ENCODE data around the gene SLC27A6.
"Not testable (repeated sequence)": the region's sequence is repeated elsewhere in the genome, so short reads cannot be mapped to it uniquely, and the experiment has no call there.

The SLC27A6 gene, protein sequence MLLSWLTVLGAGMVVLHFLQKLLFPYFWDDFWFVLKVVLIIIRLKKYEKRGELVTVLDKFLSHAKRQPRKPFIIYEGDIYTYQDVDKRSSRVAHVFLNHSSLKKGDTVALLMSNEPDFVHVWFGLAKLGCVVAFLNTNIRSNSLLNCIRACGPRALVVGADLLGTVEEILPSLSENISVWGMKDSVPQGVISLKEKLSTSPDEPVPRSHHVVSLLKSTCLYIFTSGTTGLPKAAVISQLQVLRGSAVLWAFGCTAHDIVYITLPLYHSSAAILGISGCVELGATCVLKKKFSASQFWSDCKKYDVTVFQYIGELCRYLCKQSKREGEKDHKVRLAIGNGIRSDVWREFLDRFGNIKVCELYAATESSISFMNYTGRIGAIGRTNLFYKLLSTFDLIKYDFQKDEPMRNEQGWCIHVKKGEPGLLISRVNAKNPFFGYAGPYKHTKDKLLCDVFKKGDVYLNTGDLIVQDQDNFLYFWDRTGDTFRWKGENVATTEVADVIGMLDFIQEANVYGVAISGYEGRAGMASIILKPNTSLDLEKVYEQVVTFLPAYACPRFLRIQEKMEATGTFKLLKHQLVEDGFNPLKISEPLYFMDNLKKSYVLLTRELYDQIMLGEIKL

DNA sequence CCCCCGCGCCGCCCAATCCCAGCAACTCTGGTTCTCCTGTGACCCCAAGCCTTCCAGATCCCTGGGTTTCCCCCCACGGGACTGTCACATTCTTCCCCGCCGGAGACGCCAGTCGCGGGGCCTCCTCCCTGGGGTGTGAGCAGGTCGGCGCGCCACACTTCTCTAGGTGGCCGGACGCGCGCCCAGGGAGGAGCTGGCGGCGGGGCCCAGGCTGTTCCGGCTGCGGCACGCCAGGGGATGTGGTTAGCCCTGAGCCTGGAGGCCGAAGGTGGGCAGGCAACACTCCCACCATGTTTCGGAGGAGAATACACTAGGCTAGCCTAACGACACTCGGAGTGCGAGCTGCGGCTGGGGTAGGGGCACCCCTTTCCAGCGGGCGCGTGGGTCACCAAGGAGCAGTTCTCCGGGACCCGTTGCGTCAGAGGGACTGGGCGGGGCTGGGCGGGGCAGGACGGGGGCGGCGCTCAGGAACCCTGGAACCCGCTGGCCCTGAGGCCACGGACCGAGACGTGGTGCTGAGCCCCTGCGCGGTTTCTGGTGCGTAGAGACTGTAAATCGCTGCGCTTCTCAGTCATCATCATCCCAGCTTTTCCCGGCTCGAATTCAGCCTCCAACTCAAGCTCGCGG is at the start of gene SLC27A6:
SLC27A6 (plus strand) TSS at position 478 of the 627 bp plus-strand sequence. CDS start 650 bp downstream, outside the sequence.
- no peak for DNase-seq (ENCODE audit: low read depth)

DNA sequence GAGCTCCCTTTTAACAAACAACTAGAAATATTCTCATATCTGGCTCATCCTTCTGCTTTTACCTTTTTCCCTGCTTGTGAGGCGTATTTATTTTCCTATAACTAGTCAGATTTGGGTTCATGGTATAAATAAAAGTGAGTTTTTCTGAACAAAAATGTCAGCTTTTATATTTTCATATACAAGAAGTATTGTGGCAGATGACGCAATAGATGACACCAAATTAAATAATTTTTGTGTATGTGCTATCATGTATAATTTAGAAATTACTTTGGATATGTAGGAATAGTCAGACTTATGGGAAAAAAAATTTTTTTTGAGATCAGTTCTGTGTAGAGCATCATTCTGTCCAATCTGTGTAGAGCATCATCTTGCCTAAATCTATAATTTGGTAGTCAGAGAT is 45.7 kb upstream of the SLC27A6 start:
- DNase-seq (ENCODE audit: low read depth): no peak

DNA sequence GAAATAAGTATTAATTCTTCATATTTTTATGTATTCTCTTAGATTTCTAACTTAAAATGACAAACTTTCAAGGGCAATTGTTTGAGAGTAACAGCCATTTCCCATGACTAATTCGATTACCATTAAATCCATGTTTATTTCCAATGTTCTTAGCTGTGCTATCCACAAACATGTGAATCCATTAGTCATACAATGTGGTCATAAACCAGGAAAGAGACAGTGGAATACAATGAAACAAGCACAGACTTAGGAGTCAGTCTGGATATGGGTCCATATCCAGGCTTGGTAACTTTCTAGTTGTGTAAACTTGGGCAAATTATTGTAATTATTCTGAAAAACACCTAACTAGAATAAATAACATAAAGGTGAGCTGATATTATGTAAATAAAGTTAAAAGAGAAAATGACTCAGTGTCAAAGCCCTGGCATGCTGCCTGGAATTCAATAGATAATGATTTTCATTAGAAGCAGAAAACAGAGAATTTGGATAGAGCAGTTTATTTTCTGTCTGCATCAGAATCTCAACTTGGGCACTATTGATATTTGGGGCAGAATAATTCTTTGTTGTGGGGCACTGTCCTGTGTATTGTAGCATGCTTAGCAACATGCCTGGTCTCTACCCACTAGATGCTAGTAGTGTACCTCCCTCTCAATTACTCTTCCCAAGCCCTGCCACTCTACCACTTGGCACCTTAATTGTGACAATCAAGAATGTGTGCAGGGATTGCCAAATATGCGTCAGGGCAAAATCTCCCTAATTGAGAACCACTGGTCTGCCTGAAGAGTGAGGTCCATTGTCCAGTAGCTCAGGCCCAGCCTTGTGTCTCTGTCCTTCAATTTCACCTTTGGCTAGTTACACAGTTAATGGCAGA is 44.7 kb upstream of the SLC27A6 start:
- DNase-seq (ENCODE audit: low read depth): peak; percentile 73

DNA sequence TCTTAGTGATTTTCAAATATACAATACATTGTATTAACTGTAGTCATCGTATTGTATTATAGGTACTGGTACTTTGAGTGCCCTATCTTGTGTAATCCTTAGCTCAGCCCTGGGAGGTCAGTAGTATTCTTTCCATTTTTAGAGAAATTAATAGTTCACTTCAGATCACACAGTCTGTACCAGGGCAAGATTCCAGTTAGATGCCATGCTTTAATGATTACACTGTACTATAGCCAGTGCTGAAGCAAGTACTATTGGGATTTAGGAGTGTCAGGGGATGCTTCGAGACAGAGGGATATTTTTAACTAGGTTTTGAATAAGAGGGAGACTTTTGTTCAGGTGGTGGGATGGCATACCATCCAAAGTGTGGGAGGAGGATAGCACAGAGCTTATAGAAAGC is 41.0 kb upstream of the SLC27A6 start:
- no peak for DNase-seq (ENCODE audit: low read depth)

DNA sequence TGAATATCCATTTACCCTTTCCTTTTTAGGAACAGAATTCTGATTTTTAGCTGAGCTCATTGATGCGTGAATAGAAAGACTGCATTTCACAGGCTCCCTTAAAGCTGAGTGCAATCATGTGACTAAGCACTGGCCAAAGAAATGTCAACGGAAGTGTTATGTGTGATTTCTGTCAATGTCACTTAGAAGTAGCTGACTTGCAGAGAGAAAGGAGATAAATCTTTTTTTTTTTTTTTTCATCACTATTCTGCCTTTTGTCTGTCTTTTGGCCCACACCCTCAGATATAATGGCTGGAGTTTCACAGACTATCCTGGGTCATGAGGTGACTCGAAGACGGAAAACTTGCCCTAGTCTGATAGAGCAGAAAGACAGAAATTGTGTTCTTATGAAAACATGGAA is 39.3 kb upstream of the SLC27A6 start:
- DNase-seq (ENCODE audit: low read depth): no peak

DNA sequence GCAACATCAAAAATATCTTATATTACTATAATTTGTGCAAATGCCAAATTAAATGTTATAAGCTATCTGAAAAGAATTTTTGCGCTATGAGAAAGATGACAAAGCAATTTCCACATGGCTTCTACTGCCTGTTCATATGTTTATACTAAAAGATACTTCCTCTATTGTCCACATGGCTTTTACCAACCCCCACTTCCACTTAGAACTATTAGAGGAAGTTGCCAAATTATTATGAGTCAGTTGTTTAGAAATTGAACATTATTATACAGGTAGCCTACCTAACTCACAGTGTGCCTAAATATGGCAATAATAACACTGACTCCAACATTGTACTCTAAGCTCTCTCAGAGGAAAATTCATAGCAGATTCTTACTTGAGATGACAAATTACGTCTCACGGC is 37.6 kb upstream of the SLC27A6 start:
- no peak for DNase-seq (ENCODE audit: low read depth)

DNA sequence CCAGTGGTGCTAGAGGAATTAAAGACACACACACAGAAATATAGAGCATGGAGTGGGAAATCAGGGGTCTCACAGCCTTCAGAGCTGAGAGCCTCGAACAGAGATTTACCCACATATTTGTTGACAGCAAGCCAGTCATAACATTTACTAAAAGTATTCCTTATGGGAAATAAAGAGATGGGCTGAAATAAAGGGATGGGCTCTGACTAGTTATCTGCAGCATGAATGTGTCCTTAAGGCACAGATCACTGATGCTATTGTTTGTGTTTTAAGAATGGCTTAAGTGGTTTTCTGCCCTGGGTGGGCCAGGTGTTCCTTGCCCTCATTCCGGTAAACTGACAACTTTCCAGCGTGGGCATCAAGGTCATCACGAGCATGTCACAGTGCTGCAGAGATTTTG is 33.1 kb upstream of the SLC27A6 start:
- not testable (repeated sequence) for DNase-seq (ENCODE audit: low read depth)

DNA sequence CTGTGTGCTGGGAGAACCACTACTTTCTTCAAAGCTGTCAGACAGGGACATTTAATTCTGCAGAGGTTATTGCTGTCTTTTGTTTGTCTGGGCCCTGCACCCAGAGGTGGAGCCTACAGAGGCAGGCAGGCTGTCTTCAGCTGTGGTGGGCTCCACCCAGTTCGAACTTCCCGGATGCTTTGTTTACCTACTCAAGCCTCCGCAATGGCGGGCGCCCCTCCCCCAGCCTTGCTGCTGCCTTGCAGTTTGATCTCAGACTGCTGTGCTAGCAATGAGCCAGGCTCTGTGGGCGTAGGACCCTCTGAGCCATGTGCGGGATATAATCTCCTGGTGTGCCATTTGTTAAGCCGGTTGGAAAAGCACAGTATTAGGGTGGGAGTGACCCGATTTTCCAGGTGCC is 22.2 kb upstream of the SLC27A6 start:
- not testable (repeated sequence) for DNase-seq (ENCODE audit: low read depth)

DNA sequence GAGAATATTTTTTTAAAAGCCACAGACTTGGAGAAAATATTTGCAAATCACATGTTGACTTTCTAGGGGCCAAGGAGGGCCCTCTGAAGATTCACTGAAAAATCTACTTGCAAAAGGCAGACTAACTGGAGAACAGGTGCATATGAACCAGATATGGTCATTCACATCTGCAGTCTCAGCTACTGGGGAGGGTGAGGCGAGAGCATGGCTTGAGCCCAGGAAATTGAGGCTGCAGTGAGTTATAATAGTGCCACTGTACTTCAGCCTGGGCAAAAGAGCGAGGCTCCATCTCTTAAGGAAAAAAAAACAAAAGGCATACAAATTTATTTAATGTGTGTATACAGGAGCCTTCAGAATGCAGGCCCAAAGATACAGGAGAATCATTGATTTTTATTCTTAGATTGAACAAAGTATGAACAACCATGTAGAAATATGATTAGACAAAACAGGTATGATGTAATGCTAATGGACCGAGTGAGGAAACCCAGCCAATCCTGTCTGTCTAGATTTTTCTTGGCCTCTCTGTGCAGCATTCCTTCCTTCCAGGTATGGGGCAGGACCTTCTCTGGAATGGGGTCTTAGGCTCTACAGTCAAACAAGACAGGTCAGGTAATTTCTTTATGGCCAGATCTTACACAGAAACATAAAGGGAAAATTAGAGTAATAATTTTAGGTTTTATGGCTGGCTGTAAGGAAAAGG is 15.3 kb upstream of the SLC27A6 start:
- no peak for DNase-seq (ENCODE audit: low read depth)

DNA sequence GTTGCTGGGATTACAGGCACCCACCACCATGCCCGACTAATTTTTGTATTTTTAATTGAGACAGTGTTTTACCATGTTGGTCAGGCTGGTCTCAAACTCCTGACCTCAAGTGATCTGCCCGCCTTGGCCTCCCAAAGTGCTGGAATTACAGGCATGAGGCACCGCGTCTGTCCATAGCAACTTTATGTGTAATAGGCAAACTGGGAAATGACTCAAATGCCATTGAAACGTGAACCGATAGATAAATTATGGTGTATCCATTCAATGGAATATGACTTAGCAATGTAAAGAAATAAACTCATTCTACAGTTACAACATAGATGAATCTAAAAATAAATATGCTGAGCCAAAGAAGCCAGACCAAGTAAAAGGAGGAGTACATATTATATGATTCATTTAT is 14.0 kb upstream of the SLC27A6 start:
- DNase-seq (ENCODE audit: low read depth): not testable (repeated sequence)

DNA sequence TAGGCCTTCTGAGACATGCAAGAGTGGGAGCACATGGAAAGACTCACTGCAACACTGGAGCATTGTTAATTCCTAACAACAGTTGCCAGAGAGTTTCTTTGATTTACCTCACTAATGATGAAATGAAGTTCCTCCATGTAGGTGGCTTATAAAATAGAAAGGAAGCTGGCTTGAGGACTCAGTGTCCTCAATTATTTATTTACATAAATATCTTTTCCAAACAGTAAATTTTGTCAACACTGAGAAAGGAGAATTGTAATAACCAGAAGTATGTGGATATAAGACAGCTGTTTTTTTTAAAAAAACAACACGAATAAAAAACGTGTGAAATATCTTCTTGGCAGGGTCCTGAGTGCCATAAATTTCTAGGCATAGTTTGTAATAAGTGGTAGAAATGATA is 9.1 kb upstream of the SLC27A6 start:
- no peak for DNase-seq (ENCODE audit: low read depth)

DNA sequence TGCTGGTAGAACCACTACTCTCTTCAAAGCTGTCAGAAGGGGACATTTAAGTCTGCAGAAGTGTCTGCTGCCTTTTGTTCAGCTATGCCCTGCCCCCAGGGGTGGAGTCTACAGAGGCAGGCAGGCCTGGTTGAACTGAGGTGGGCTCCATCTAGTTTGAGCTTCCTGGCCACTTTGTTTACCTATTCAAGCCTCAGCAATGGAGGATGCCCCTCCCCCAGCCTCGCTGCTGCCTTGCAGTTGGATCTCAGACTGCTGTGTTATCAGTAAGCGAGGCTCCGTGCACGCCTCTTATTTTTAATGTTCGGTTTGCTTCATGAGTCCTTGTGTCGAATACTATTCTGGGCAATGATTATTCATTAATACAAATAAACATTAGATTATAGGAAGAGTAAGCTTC is 3.1 kb upstream of the SLC27A6 start:
- DNase-seq (ENCODE audit: low read depth): no peak

DNA sequence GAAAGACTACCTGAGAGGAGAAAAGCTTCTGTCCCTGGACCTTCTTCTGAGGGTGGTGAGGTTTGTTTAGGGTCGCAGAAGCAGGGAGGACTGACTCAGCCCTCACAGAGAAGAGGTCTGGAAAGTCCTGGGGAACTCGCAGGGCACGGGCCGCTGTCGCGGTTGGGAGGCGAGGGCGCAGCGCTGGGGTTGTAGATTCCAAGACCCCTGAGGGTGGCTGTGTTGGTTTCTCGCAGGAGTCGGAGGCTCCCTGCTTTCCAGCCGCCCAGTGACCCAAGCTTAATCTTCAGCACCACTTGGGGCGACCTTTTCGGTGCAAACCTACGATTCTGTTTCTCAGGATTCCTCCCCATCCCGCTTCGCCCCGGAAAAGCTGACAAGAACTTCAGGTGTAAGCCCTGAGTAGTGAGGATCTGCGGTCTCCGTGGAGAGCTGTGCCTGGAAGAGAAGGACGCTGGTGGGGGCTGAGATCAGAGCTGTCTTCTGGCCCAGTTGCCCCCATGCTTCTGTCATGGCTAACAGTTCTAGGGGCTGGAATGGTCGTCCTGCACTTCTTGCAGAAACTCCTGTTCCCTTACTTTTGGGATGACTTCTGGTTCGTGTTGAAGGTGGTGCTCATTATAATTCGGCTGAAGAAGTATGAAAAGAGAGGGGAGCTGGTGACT is 482 bp downstream of the SLC27A6 start:
- DNase-seq (ENCODE audit: low read depth): no peak

DNA sequence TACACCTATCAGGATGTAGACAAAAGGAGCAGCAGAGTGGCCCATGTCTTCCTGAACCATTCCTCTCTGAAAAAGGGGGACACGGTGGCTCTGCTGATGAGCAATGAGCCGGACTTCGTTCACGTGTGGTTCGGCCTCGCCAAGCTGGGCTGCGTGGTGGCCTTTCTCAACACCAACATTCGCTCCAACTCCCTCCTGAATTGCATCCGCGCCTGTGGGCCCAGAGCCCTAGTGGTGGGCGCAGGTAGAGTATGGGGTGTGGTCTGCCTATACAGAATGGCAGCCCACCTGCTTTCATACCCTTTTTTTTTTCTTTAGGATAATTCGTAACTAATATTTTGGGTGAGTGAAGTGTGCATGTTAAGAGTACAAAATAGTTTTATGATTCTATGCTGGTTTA is 1.1 kb downstream of the SLC27A6 start:
- no peak for DNase-seq (ENCODE audit: low read depth)

DNA sequence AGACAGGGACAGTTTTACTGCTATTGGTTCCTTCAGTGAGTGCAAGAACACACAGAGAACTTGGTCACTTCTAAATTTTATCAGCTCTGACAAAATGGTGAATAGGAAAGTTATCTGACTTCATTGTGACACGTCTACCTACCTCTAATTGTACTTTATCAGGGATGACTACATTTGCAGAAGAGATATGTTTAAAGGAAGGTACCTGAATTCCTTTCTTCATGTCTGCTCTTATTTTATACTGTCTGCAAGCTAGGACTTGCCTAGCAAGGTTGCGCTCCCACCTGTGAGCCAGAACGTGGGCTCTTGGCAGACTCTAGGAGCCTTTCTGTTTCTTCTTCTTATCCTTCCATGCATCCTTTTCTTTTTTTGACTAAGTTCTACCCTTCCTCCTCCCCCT is 1.6 kb downstream of the SLC27A6 start:
- DNase-seq (ENCODE audit: low read depth): no peak

DNA sequence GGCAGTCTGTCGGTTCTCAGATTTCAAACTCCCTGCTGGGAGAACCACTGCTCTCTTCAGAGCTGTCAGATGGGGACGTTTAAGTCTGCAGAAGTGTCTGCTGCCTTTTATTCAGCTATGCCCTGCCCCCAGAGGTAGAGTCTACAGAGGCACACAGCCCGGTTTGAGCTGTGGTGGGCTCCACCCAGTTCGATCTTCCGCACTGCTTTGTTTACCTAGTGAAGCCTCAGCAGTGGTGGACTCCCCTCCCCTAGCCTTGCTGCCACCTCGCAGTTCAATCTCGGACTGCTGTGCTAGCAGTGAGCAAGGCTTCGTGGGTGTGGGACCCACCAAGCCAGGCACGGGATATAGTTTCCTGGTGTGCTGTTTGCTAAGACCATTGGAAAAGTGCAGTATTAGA is 8.0 kb downstream of the SLC27A6 start:
- DNase-seq (ENCODE audit: low read depth): no peak

DNA sequence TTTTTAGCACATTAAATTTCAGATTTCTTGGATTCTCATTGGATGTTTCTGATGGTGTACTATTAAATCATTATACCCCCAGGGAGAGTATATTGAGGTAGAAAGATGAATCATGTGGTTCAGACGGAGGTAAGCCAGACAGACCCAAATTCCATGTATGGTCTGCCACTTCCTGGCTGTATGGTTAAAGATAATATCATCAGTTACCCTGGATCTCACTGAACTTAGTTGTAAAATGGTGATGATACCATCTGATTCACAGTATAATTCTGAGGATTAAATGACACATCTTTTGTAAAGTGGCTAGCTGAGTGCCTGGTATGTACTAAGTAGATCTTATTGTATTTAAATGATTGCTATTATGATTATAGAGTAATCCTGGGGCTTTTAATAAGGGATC is 9.3 kb downstream of the SLC27A6 start:
- DNase-seq (ENCODE audit: low read depth): no peak

DNA sequence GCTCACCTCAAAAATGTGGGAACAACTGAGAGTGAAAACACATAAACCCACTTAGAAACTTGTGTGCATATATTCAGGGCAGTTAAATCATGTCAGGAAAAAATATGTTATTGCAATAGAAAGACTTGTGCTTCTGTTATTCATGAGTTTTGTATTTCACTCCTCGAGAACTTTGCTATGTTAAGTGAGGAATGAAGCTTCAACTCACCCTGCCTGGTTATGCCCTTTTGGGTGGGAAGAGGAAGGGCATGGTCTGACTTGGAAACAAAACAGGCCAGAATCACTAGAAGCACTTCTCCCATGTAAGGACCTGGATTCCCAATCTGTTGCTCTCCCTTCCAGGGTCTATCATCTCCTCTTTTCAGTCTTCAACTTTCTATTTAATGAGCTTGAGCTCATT is 14.5 kb downstream of the SLC27A6 start:
- DNase-seq (ENCODE audit: low read depth): no peak

DNA sequence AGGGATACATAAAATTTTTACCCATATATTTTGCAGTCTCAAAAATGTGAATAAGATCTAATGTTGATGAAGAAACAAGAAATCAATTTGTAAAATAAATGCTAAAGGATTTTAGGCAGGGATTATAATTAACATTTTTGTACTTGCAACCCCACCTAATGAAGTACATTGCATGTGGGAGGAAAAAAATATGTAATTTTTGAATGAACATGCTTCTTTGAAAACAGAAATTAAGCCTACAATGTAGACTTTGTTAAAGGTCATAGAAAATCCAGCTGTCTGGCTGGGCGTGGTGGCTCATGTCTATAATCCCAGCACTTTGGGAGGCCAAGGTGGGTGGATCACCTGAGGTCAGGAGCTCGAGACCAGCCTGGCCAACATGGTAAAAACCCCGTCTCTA is 15.6 kb downstream of the SLC27A6 start:
- DNase-seq (ENCODE audit: low read depth): no peak

DNA sequence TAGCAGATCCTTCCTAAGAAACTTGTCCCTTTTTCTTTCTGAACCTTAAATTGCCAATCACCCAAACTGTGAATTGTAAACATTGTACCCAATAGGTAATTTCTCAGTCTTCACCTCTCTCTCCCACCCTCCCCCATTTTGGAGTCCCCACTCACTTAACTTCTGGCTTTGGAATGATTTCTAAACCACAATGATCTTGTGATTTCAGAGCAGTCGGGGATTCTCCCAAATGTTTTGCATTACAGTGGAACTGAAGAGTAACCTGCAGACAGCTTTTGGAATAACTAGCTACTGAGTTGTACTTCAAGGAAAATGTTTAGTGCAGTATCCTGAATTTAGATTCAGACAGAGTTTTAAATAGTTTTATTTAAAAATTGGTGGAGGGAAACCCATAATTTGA is 19.2 kb downstream of the SLC27A6 start:
- no peak for DNase-seq (ENCODE audit: low read depth)

DNA sequence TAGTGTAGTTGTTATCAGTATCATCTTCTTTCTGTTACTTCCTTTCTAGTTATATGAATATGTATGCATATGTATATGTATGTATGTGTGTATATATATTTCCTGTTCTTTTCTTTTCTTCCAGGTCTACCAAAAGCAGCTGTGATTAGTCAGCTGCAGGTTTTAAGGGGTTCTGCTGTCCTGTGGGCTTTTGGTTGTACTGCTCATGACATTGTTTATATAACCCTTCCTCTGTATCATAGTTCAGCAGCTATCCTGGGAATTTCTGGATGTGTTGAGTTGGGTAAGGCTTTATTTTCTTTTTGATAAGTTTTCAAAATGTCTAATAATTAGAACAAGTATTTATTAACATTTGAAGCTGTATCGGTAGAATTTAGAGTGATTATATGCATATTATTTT is 23.2 kb downstream of the SLC27A6 start:
- DNase-seq (ENCODE audit: low read depth): peak; percentile 2
